HepG2 (cell line): Measurements from ENCODE around the gene FRMD8. TPM values are rescaled to one million over a fixed set of nuclear protein-coding genes. Genes with fewer than 3 reads are reported as not detected.

ENCODE experiments used
- ATAC-seq: fragments of 200-7000 bp; cut with Tn5 transposase; 3 replicates; pipeline ENCODE4 v1.9.1; 2020; ENCODE audit warnings: mild to moderate bottlenecking, moderate library complexity
- BruUV-seq: library from RNA; stranded (reverse); fragments of 400-500 nt; replicated peaks from 2 replicates; lab custom pipeline; 2021; lab: Mats Ljungman, UMichigan
- CTCF ChIA-PET: fragments of 300-600 bp; formaldehyde crosslinking; extraction: SDS; loops from one replicate; lab custom pipeline; 2021; ENCODE audit warnings: low total read pairs, inconsistent platforms, low intra/inter-chr PET ratio; lab: Yijun Ruan, JAX
- POLR2A ChIA-PET: fragments of 350-600 bp; sonication (Branson Sonifier 250); formaldehyde crosslinking; loops from one replicate; lab custom pipeline; 2020; ENCODE audit warnings: antibody characterized with exemption, inconsistent platforms; lab: Yijun Ruan, JAX
- DNase-seq: peaks from one replicate; pipeline ENCODE4 v3.0.0-alpha.2; 2015; ENCODE audit warnings: low spot score
- FAIRE-seq: peaks from 3 replicates; lab custom pipeline; 2011; peaks lifted over from hg19 to GRCh38; lab: Jason Lieb, UNC
- H2AFZ ChIP-seq: one replicate; pipeline ENCODE4 v1.6.1; 2011; ENCODE audit warnings: low read length, inconsistent platforms
- H3K27ac ChIP-seq: fragments of 300-600 bp; 3 replicates; pipeline ENCODE4 v1.8.0; 2011; ENCODE audit warnings: mixed run types, mild to moderate bottlenecking, mixed read lengths, low read length, inconsistent platforms; ENCODE audit not compliant: insufficient read depth; ENCODE audit errors: extremely low read length
- H3K27me3 ChIP-seq, 2 experiments: fragments of 200-600 bp in 1 of 2; 2 replicates in 1 of 2; 3 replicates in 1 of 2; pipeline versions ENCODE4 v1.6.0 to v1.8.0; 2011; ENCODE audit warnings: low read length in 2 of 2, mild to moderate bottlenecking in 2 of 2, moderate library complexity in 2 of 2, inconsistent platforms in 1 of 2; ENCODE audit not compliant: insufficient read depth in 2 of 2, control insufficient read depth in 1 of 2
- H3K36me3 ChIP-seq, 2 experiments: fragments of 200-600 bp in 1 of 2; replicated peaks in 1 of 2; 2 replicates in 1 of 2; 3 replicates in 1 of 2; pipeline versions ENCODE4 v1.5.1 to v1.8.0; 2011; ENCODE audit warnings: low read length in 2 of 2, inconsistent platforms in 1 of 2; ENCODE audit not compliant: insufficient read depth in 2 of 2, control insufficient read depth in 1 of 2
- H3K4me1 ChIP-seq: 2 replicates; pipeline ENCODE4 v1.5.1; 2012; ENCODE audit warnings: low read length, inconsistent platforms; ENCODE audit not compliant: insufficient read depth
- H3K4me2 ChIP-seq: 2 replicates; pipeline ENCODE4 v1.6.0; 2011; ENCODE audit warnings: low read depth, low read length, inconsistent platforms
- H3K4me3 ChIP-seq, 3 experiments: fragments of 200-600 bp in 1 of 3; sonication (generic), shearing (Covaris generic) in 1 of 3; replicated peaks in 1 of 3; 2 replicates each; pipeline ENCODE4 v1.5.1; 2011 to 2016; ENCODE audit warnings: low read length in 3 of 3, inconsistent platforms in 2 of 3, low read depth in 2 of 3, mild to moderate bottlenecking in 2 of 3, control low read depth in 1 of 3, mixed read lengths in 1 of 3; ENCODE audit not compliant: insufficient read depth in 1 of 3
- H3K79me2 ChIP-seq: one replicate; pipeline ENCODE4 v1.6.1; 2011; ENCODE audit warnings: low read length, inconsistent platforms; ENCODE audit not compliant: insufficient read depth
- H3K9ac ChIP-seq: 2 replicates; pipeline ENCODE4 v1.6.0; 2011; ENCODE audit warnings: mild to moderate bottlenecking, low read depth, low read length, inconsistent platforms; ENCODE audit not compliant: insufficient read depth
- H3K9me3 ChIP-seq: 2 replicates; pipeline ENCODE4 v1.5.1; 2012; ENCODE audit warnings: mild to moderate bottlenecking, low read length
- H4K20me1 ChIP-seq: 2 replicates; pipeline ENCODE4 v1.6.0; 2011; ENCODE audit warnings: inconsistent platforms, mild to moderate bottlenecking, low read length, moderate library complexity; ENCODE audit not compliant: insufficient read depth
- AFF4 ChIP-seq: sonication (generic); formaldehyde crosslinking; IDR thresholded peaks from 2 replicates; pipeline ENCODE4 v1.4.0; 2020; ENCODE audit warnings: missing genetic modification reagents
- ATF1 ChIP-seq: IDR thresholded peaks from 2 replicates; pipeline ENCODE4 v1.6.1; 2016; ENCODE audit warnings: mild to moderate bottlenecking, control low read depth
- GTF3A ChIP-seq: sonication (generic); formaldehyde crosslinking; conservative IDR thresholded peaks from 2 replicates; pipeline ENCODE4 v1.4.0; 2020; ENCODE audit warnings: mild to moderate bottlenecking, missing genetic modification reagents
- PCBP2 ChIP-seq: fragments of 200-400 bp; formaldehyde crosslinking; optimal IDR thresholded peaks from 2 replicates; pipeline ENCODE3; 2018; ENCODE audit warnings: low read length, low read depth; ENCODE audit not compliant: poor library complexity, severe bottlenecking
- POLR2G ChIP-seq: fragments of 200-400 bp; formaldehyde crosslinking; IDR thresholded peaks from 2 replicates; pipeline ENCODE4 v1.6.1; 2018; ENCODE audit warnings: mild to moderate bottlenecking, low read depth, low read length, moderate library complexity
- SIX4 ChIP-seq: sonication (generic); formaldehyde crosslinking; IDR thresholded peaks from 2 replicates; pipeline ENCODE4 v1.4.0; 2020; ENCODE audit warnings: missing genetic modification reagents
- THYN1 ChIP-seq: sonication (generic); formaldehyde crosslinking; IDR thresholded peaks from 2 replicates; pipeline ENCODE4 v1.8.1; 2023; ENCODE audit warnings: low read depth, mild to moderate bottlenecking, moderate library complexity, missing genetic modification reagents, borderline replicate concordance
- ZBTB7B ChIP-seq: sonication (generic); formaldehyde crosslinking; IDR thresholded peaks from 2 replicates; pipeline ENCODE4 v1.4.0; 2020; ENCODE audit warnings: missing genetic modification reagents
- ZNF766 ChIP-seq: sonication (generic); formaldehyde crosslinking; IDR thresholded peaks from 2 replicates; pipeline ENCODE4 v1.5.0; 2020; ENCODE audit warnings: missing genetic modification reagents, borderline replicate concordance
- ZSCAN12 ChIP-seq: sonication (generic); formaldehyde crosslinking; IDR thresholded peaks from 2 replicates; pipeline ENCODE4 v1.9.0; 2021; ENCODE audit warnings: mild to moderate bottlenecking, missing genetic modification reagents
- WGBS: methylation state at CpG from one replicate; pipeline ENCODE4 v1.1.6; 2017; ENCODE audit warnings: low lambda C conversion rate; 5-methylcytosine and 5-hydroxymethylcytosine counted together
- in situ Hi-C: cut with HindIII; loops from 2 replicates; pipeline ENCODE4 v1.10.0; 2017; ENCODE audit warnings: low pct_unique_long_range_greater_than_20kb; ENCODE audit not compliant: extremely low pct_ligation_motif_present
- intact Hi-C: fragments of 100-400 bp; cut with micrococcal nuclease; formaldehyde crosslinking; loops from one replicate; pipeline ENCODE4 v1.10.0; 2022; ENCODE audit not compliant: unreplicated experiment
- polyA plus RNA-seq, 8 experiments: library from polyadenylated mRNA; depleted of rRNA in 3 of 8; stranded (reverse) in 7 of 8; unstranded in 1 of 8; fragments of >200 nt; fragmentation: Illumina TruSeq in 4 of 8; extraction: Trizol in 4 of 8; gene quantifications; 2 replicates each; pipeline versions ENCODE4 v1.2.1 to v1.2.3, GENCODE V29; 2011 to 2016; ENCODE audit warnings: low read depth in 4 of 8, missing spikeins in 1 of 8, mixed read lengths in 1 of 8; ENCODE audit not compliant: insufficient read depth in 1 of 8
- total RNA-seq, 5 experiments: library from RNA; depleted of rRNA; stranded (reverse); fragments of >200 nt; fragmentation: Illumina TruSeq; extraction: Trizol; gene quantifications; 2 replicates each; pipeline ENCODE4 v1.2.3, GENCODE V29; 2016; ENCODE audit warnings: low read depth in 1 of 5
- TF ChIP-seq, protein P1 (sequence below): sonication (generic); formaldehyde crosslinking; IDR thresholded peaks from 2 replicates; pipeline ENCODE4 v1.4.0; 2020; ENCODE audit warnings: mild to moderate bottlenecking, missing genetic modification reagents
- TF ChIP-seq, protein P2 (sequence below): sonication (generic); formaldehyde crosslinking; IDR thresholded peaks from 2 replicates; pipeline ENCODE4 v1.4.0; 2020; ENCODE audit warnings: missing genetic modification reagents

Gene FRMD8
- total and polyA plus RNA-seq, 2 of the 13 experiments (the other 11 are each of a cell fraction or from before 2014, with no cell fraction given), result 5.8 to 20.6 TPM

- in situ Hi-C loops, result no loop called here
- H3K4me1 ChIP-seq, result peaks cover 87% of the 10 kb centered on the region
- peaks cover 37% of the 10 kb centered on the region for H3K79me2 ChIP-seq
- H4K20me1 ChIP-seq, result peaks cover 97% of the 10 kb centered on the region
- no peak overlapping the region for H3K4me2 ChIP-seq
- no peak for FAIRE-seq
- no peaks in the 10 kb centered on the region for H3K27me3 ChIP-seq
- no peak for DNase-seq
- ChIA-PET CTCF (no interaction called here), POLR2A (interaction anchor here (2.3 to 4.9 kb wide), 2 partner anchors 16 to 21 kb away, joined by 7 to 38 read pairs; partner anchors contain the start of gene NEAT1)
- WGBS, result 91% methylated on average over 9 of the region's 9 CpGs
- H3K9ac ChIP-seq, result no peak overlapping the region
- no peak overlapping the region for H2AFZ ChIP-seq
- H3K4me3 ChIP-seq, result no peak overlapping the region
- no TSS peak for BruUV-seq
- peaks cover 8 to 53% of the 10 kb centered on the region in 2 experiments; a peak in 4 of 5 replicates for H3K36me3 ChIP-seq
- no peaks in the 10 kb centered on the region for H3K9me3 ChIP-seq
- no peak overlapping the region for H3K27ac ChIP-seq
- intact Hi-C loops, result no loop called here
- no peak for ATAC-seq
- TF ChIP-seq PCBP2 (no peak), SIX4 (CRISPR knock-in tag) (no peak), GTF3A (no peak), POLR2G (peak; percentile 61; the same call in 1 of the 2 replicates), AFF4 (CRISPR knock-in tag) (0 out of 2 replicates have a peak, but pooled peaks have one; percentile 38), ZBTB7B (CRISPR knock-in tag) (no peak), THYN1 (no peak), ZNF766 (CRISPR knock-in tag) (no peak), ATF1 (CRISPR knock-in tag) (0 out of 2 replicates have a peak, but pooled peaks have one; percentile 25), ZSCAN12 (CRISPR knock-in tag) (no peak)
- TF ChIP-seq, protein P1, sequence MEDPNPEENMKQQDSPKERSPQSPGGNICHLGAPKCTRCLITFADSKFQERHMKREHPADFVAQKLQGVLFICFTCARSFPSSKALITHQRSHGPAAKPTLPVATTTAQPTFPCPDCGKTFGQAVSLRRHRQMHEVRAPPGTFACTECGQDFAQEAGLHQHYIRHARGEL, result no peak
- TF ChIP-seq, protein P2, sequence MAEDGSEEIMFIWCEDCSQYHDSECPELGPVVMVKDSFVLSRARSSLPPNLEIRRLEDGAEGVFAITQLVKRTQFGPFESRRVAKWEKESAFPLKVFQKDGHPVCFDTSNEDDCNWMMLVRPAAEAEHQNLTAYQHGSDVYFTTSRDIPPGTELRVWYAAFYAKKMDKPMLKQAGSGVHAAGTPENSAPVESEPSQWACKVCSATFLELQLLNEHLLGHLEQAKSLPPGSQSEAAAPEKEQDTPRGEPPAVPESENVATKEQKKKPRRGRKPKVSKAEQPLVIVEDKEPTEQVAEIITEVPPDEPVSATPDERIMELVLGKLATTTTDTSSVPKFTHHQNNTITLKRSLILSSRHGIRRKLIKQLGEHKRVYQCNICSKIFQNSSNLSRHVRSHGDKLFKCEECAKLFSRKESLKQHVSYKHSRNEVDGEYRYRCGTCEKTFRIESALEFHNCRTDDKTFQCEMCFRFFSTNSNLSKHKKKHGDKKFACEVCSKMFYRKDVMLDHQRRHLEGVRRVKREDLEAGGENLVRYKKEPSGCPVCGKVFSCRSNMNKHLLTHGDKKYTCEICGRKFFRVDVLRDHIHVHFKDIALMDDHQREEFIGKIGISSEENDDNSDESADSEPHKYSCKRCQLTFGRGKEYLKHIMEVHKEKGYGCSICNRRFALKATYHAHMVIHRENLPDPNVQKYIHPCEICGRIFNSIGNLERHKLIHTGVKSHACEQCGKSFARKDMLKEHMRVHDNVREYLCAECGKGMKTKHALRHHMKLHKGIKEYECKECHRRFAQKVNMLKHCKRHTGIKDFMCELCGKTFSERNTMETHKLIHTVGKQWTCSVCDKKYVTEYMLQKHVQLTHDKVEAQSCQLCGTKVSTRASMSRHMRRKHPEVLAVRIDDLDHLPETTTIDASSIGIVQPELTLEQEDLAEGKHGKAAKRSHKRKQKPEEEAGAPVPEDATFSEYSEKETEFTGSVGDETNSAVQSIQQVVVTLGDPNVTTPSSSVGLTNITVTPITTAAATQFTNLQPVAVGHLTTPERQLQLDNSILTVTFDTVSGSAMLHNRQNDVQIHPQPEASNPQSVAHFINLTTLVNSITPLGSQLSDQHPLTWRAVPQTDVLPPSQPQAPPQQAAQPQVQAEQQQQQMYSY (CRISPR knock-in tag), result no peak
Observed at GRCh38 chr11:65438257-65439151, 52.1 kb downstream of the FRMD8 start.
